Upper lobe of right lung (tissue), 1 donor: ENCODE results near the gene KIAA0930. TPM values are rescaled to one million over a fixed set of nuclear protein-coding genes. Genes with fewer than 3 reads are reported as not detected.

Experiments used
- ATAC-seq: fragments of 200-7000 bp; cut with Tn5 transposase; one replicate; pipeline ENCODE4 v1.9.1; 2020; ENCODE audit warnings: mild to moderate bottlenecking, moderate library complexity
- DNase-seq: peaks from one replicate; pipeline ENCODE4 v3.0.0-alpha.2; 2020
- H3K27ac ChIP-seq: fragments of 200-600 bp; one replicate; pipeline ENCODE4 v1.8.0; 2022
- H3K27me3 ChIP-seq: fragments of 200-600 bp; one replicate; pipeline ENCODE4 v1.8.0; 2022; ENCODE audit warnings: mild to moderate bottlenecking
- H3K36me3 ChIP-seq: fragments of 200-600 bp; one replicate; pipeline ENCODE4 v1.8.0; 2022
- H3K4me1 ChIP-seq: fragments of 200-600 bp; one replicate; pipeline ENCODE4 v1.8.0; 2022
- H3K4me3 ChIP-seq: fragments of 200-600 bp; one replicate; pipeline ENCODE4 v1.8.0; 2022; ENCODE audit warnings: mild to moderate bottlenecking
- H3K9me3 ChIP-seq: fragments of 200-600 bp; one replicate; pipeline ENCODE4 v1.8.0; 2022
- intact Hi-C: fragments of 100-400 bp; cut with DNase I; formaldehyde crosslinking; loops from one replicate; pipeline ENCODE4 v1.11.0; 2022
- total RNA-seq: library from RNA; stranded (reverse); fragmentation: NEBNext Ultra II Directional; extraction: Animal tissue kit (Norgen Biotek cat#: 25700); gene quantifications from one replicate; pipeline ENCODE4 v1.2.1, GENCODE V29; 2021
- TF ChIP-seq, protein P1 (sequence below): fragments of 200-600 bp; IDR thresholded peaks from one replicate; pipeline ENCODE4 v1.8.0; 2022; ENCODE audit warnings: antibody characterized with exemption
- donor health status: DM: no; HTN: yes; CAD: no; lungs with severe emphysema.

Gene KIAA0930
- total RNA-seq, 1 donor from 2014 or later = 79.5 TPM

GRCh38 chr22:45205276-45205925, 35.3 kb downstream of the KIAA0930 start:
- Histone ChIP-seq H3K27ac (no peak overlapping the region), H3K4me3 (no peak overlapping the region), H3K36me3 (peaks cover 29% of the 10 kb centered on the region), H3K27me3 (no peaks in the 10 kb centered on the region), H3K4me1 (no peaks in the 10 kb centered on the region), H3K9me3 (no peaks in the 10 kb centered on the region)
- no peak for DNase-seq
- TF ChIP-seq, protein P1, sequence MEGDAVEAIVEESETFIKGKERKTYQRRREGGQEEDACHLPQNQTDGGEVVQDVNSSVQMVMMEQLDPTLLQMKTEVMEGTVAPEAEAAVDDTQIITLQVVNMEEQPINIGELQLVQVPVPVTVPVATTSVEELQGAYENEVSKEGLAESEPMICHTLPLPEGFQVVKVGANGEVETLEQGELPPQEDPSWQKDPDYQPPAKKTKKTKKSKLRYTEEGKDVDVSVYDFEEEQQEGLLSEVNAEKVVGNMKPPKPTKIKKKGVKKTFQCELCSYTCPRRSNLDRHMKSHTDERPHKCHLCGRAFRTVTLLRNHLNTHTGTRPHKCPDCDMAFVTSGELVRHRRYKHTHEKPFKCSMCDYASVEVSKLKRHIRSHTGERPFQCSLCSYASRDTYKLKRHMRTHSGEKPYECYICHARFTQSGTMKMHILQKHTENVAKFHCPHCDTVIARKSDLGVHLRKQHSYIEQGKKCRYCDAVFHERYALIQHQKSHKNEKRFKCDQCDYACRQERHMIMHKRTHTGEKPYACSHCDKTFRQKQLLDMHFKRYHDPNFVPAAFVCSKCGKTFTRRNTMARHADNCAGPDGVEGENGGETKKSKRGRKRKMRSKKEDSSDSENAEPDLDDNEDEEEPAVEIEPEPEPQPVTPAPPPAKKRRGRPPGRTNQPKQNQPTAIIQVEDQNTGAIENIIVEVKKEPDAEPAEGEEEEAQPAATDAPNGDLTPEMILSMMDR = no peak
- intact Hi-C loops = no loop called here
- ATAC-seq = no peak

DNA sequence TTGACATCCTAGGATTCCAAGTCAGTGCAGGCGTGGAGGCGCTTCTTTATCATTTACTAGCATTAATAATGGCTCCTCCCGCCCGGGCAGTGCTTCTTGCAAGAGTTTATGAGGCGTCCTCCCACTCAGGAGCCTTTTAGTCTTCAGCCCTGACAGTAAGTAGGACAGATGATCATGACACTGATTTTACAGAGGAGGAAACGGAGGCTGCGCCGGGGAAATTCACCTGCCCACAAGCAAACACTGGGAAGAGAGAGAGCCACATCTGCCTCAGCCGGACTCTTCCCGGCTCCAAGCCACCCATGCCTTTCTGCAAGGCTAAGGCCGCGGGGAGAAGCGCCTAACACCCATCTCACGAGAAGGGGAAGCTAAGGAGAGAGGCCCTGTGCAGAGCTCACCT, 35.9 kb downstream of the KIAA0930 start:
- ATAC-seq (no peak), DNase-seq (no peak)
- H3K4me1 ChIP-seq = no peaks in the 10 kb centered on the region
- H3K4me3 ChIP-seq = no peak overlapping the region
- intact Hi-C loops = no loop called here
- peaks cover 35% of the 10 kb centered on the region for H3K36me3 ChIP-seq
- TF ChIP-seq, protein P1 = no peak
- H3K27ac ChIP-seq = no peak overlapping the region
- H3K27me3 ChIP-seq = no peaks in the 10 kb centered on the region
- no peaks in the 10 kb centered on the region for H3K9me3 ChIP-seq

DNA sequence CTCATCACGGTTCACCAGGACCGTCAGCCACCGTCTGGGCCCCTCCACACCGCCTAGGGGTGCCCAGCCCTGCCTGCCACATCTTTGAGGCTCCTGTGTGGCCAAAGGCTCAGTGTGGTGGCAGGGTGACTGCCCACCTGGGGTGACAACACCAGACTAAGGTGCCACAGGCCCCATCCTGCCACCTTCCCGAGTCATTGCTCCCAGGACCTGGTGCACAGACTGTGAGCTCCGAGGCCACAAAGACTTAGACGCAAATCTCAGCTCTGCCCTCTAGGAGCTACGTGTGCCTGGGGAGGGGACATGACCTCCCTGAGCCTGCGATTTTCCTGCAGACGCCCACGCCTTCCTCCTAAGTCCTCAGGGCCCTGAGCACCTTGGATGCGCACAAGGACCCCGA, 36.5 kb downstream of the KIAA0930 start:
- Histone ChIP-seq H3K27ac (no peak overlapping the region), H3K4me3 (no peak overlapping the region), H3K9me3 (no peaks in the 10 kb centered on the region), H3K4me1 (no peaks in the 10 kb centered on the region), H3K36me3 (peaks cover 41% of the 10 kb centered on the region), H3K27me3 (no peaks in the 10 kb centered on the region)
- ATAC-seq (no peak), DNase-seq (no peak)
- TF ChIP-seq, protein P1 = no peak
- intact Hi-C loops = no loop called here

DNA sequence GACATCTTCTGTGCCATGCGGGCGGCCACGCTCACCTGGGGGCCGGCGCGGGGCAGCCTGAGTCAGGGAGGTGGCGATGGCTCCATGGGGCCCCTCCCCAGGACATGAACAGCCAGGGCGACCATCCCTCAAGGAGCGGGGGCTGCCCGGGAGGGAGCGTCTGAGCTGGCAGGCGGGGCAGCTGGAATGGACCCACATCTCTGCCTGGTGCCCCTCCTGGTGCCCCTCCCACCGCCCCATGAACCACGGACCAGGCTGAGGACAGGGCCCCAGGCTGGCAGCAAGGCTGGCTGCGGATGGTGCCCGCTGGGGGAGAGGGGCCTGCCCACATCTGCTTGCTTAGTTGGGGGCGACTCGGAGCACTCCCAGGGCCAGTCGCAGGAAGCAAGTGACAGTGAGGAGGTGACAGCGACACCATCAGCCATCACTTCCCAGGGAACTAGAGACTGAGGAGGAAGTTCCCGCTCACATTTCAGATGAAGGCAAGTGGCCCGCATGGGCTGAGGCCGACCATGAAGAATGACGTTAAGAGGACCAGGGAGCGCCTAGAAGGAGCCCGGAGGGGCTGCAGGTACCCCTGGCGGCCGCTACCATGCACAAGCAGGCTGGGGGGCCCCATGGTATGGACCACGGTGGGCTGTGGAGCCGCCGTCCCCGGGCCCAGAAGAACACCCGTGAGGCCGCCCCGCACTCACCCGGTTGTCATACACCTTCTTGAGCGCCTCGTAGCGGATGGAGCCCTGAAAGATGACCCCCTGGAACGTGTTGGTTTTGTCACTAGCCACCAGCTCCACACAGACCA, 37.3 kb downstream of the KIAA0930 start:
- DNase-seq = no peak
- Histone ChIP-seq H3K27ac (no peak overlapping the region), H3K27me3 (no peaks in the 10 kb centered on the region), H3K4me3 (no peak overlapping the region), H3K9me3 (no peaks in the 10 kb centered on the region), H3K4me1 (no peaks in the 10 kb centered on the region), H3K36me3 (peaks cover 47% of the 10 kb centered on the region)
- intact Hi-C loops = no loop called here
- TF ChIP-seq, protein P1 = no peak
- ATAC-seq = no peak

DNA sequence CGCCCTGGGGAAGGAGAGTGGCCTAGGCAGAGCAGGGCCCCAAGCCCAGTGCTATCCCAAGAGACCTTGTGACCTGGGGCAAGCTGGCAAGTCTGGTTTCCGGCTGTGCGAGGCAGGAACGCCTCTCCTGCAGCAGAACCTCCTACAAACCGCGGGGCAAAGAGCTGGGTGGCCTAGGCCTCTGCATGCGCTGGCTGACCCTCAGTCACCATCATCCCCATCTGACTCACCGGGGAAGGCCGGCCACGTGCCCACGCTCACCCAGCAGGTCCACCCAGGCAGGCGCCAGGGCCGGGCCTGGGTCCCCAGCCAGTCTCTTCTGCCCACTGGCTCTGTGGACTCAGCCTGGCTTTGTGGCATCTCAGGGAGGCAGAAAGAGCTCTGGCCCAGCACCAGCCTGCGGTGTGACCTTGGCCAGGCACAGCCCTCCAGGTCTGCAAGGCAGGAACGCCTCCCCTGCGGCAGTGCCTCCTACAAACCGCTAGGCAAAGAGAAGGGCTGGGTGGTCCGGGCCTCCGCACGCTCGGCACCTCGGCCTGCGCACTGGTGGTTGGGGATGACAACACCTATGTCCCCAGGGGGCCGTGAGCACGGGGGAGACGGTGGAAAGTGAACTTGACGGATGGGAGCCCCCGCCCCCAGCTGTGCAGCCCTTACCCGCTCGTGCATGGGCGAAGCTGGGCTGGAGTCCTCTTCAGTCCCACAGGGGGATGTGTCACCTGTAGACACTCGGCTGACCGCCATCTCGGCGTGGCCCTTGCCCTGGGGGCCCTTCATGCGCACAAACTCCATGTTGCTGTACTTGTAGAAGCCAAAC, 38.2 kb downstream of the KIAA0930 start:
- intact Hi-C loops = no loop called here
- Histone ChIP-seq H3K9me3 (no peaks in the 10 kb centered on the region), H3K36me3 (peaks cover 54% of the 10 kb centered on the region), H3K4me1 (no peaks in the 10 kb centered on the region), H3K27me3 (no peaks in the 10 kb centered on the region), H3K27ac (no peak overlapping the region), H3K4me3 (no peak overlapping the region)
- ATAC-seq (no peak), DNase-seq (no peak)
- TF ChIP-seq, protein P1 = no peak
